Endothelial cell of umbilical vein (primary cell): ENCODE results near the gene TMC4. TPM values are rescaled to one million over a fixed set of nuclear protein-coding genes. Genes with fewer than 3 reads are reported as not detected.

Experiments used
- BruUV-seq: library from RNA; stranded (reverse); fragments of 400-500 nt; replicated peaks from 2 replicates; lab custom pipeline; 2021; lab: Mats Ljungman, UMichigan
- CTCF ChIA-PET: fragments of 300-600, 350-600 bp; sonication (Branson Sonifier 250); formaldehyde crosslinking; loops from one replicate; lab custom pipeline; 2021; ENCODE audit warnings: antibody characterized with exemption, inconsistent platforms; lab: Charles Lee
- POLR2A ChIA-PET: fragments of 300-600, 350-600 bp; sonication (Branson Sonifier 250); formaldehyde crosslinking; loops from one replicate; lab custom pipeline; 2021; ENCODE audit warnings: antibody characterized with exemption, inconsistent platforms; lab: Charles Lee
- DNase-seq: peaks from one replicate; pipeline ENCODE4 v3.0.0-alpha.2; 2011; ENCODE audit warnings: low read depth, low spot score
- FAIRE-seq: peaks from 2 replicates; lab custom pipeline; 2011; peaks lifted over from hg19 to GRCh38; lab: Jason Lieb, UNC
- H2AFZ ChIP-seq: 2 replicates; pipeline ENCODE4 v1.6.0; 2012; ENCODE audit warnings: low read depth, low read length, control low read depth, inconsistent platforms
- H3K27ac ChIP-seq: 2 replicates; pipeline ENCODE4 v1.5.1; 2011; ENCODE audit warnings: low read depth, mild to moderate bottlenecking, control low read depth, low read length, moderate library complexity; ENCODE audit not compliant: insufficient read depth
- H3K27me3 ChIP-seq, 2 experiments: 2 replicates each; pipeline versions ENCODE4 v1.6.0 to v1.6.1; 2011; ENCODE audit warnings: low read length in 2 of 2, mixed read lengths in 1 of 2; ENCODE audit not compliant: control insufficient read depth in 2 of 2, insufficient read depth in 2 of 2
- H3K36me3 ChIP-seq, 2 experiments: 2 replicates in 1 of 2; 3 replicates in 1 of 2; pipeline ENCODE4 v1.5.1; 2011; ENCODE audit warnings: low read length in 2 of 2, mild to moderate bottlenecking in 1 of 2, moderate library complexity in 1 of 2; ENCODE audit not compliant: control insufficient read depth in 2 of 2, insufficient read depth in 2 of 2; ENCODE audit errors: extremely low read depth in 1 of 2
- H3K4me1 ChIP-seq: 3 replicates; pipeline ENCODE4 v1.5.1; 2011; ENCODE audit warnings: mild to moderate bottlenecking, low read length; ENCODE audit not compliant: control insufficient read depth, insufficient read depth; ENCODE audit errors: extremely low read depth
- H3K4me2 ChIP-seq: 2 replicates; pipeline ENCODE4 v1.6.1; 2011; ENCODE audit warnings: low read length, control low read depth, mixed read lengths; ENCODE audit not compliant: insufficient read depth
- H3K4me3 ChIP-seq, 3 experiments: fragments of 200-600 bp in 1 of 3; sonication (generic), shearing (Covaris generic) in 1 of 3; replicated peaks in 1 of 3; 2 replicates each; pipeline ENCODE4 v1.5.1; 2011 to 2016; ENCODE audit warnings: control low read depth in 3 of 3, low read length in 3 of 3, mild to moderate bottlenecking in 2 of 3, inconsistent platforms in 1 of 3, low read depth in 1 of 3, moderate library complexity in 1 of 3; ENCODE audit not compliant: insufficient read depth in 1 of 3
- H3K79me2 ChIP-seq: 2 replicates; pipeline ENCODE4 v1.6.0; 2012; ENCODE audit warnings: low read length, inconsistent platforms; ENCODE audit not compliant: control insufficient read depth, insufficient read depth
- H3K9ac ChIP-seq: replicated peaks from 2 replicates; pipeline ENCODE3; 2011; ENCODE audit warnings: low read length, control low read depth; ENCODE audit not compliant: insufficient read depth; ENCODE audit errors: extremely low read depth
- H3K9me1 ChIP-seq: replicated peaks from 3 replicates; pipeline ENCODE4 v1.6.0; 2011; ENCODE audit warnings: mild to moderate bottlenecking, low read length; ENCODE audit not compliant: control insufficient read depth, insufficient read depth; ENCODE audit errors: extremely low read depth
- H3K9me3 ChIP-seq: replicated peaks from 2 replicates; pipeline ENCODE4 v1.5.1; 2012; ENCODE audit warnings: low read length, inconsistent platforms; ENCODE audit not compliant: control insufficient read depth, insufficient read depth
- H4K20me1 ChIP-seq: replicated peaks from 2 replicates; pipeline ENCODE3; 2011; ENCODE audit warnings: mild to moderate bottlenecking, low read length; ENCODE audit not compliant: control insufficient read depth, insufficient read depth; ENCODE audit errors: extremely low read depth
- CTCF ChIP-seq, 2 donors: IDR thresholded peaks; 1 replicate in 1 of 2; 2 replicates in 1 of 2; pipeline ENCODE4 v1.5.1; 2011; ENCODE audit warnings: low read length in 2 of 2, mild to moderate bottlenecking in 2 of 2, moderate library complexity in 2 of 2, control low read depth in 1 of 2, inconsistent platforms in 1 of 2, low read depth in 1 of 2; ENCODE audit not compliant: insufficient read depth in 1 of 2; ENCODE audit errors: extremely low read depth in 1 of 2
- MAX ChIP-seq: IDR thresholded peaks from 2 replicates; pipeline ENCODE4 v1.6.1; 2011; ENCODE audit not compliant: insufficient read depth, insufficient read length
- POLR2A ChIP-seq: IDR thresholded peaks from 2 replicates; pipeline ENCODE4 v1.6.1; 2012; ENCODE audit warnings: low read depth, mild to moderate bottlenecking, control low read depth, low read length
- POLR2AphosphoS5 ChIP-seq: IDR thresholded peaks from 2 replicates; pipeline ENCODE4 v1.6.1; 2012; ENCODE audit warnings: low read depth, mild to moderate bottlenecking, control low read depth, low read length, moderate library complexity; ENCODE audit not compliant: insufficient read depth
- dilution Hi-C: fragments of 300-500 bp; cut with MboI; formaldehyde crosslinking; loops from one replicate; pipeline ENCODE4 v1.15.0; 2019; ENCODE audit warnings: low sequenced_read_pairs; ENCODE audit not compliant: extremely low pct_ligation_motif_present
- intact Hi-C: fragments of 100-400 bp; cut with micrococcal nuclease; formaldehyde crosslinking; loops from one replicate; pipeline ENCODE4 v1.10.0; 2022
- polyA plus RNA-seq, 4 experiments: library from polyadenylated mRNA; depleted of rRNA in 3 of 4; stranded (reverse) in 3 of 4; unstranded in 1 of 4; fragments of >200 nt; gene quantifications; 2 replicates each; pipeline versions ENCODE4 v1.2.1 to v1.2.3, GENCODE V29; 2011 to 2012; ENCODE audit warnings: missing spikeins in 1 of 4
- total RNA-seq: library from RNA; stranded (reverse); gene quantifications from 2 replicates; pipeline ENCODE4 v1.2.3, GENCODE V29; 2021

The TMC4 gene
- total and polyA plus RNA-seq, 2 donors (not counting 3 experiments of a cell fraction or from before 2014, with no cell fraction given) = 0.71 to 1.7 TPM

- peak within 1 kb of the TSS; percentile 64 to 88 (median 78) for H3K4me3 ChIP-seq
- FAIRE-seq (peak; percentile 62), DNase-seq (no peak)
- TF ChIP-seq POLR2AphosphoS5 (peak; percentile 31), MAX (no peak)
- dilution Hi-C loops (no loop called here), intact Hi-C loops (loop anchor here (2.0 kb wide), 2 partner anchors 272 to 280 kb away; partner anchors contain the start of gene LENG9)
- TSS peak; percentile 9 for BruUV-seq
- H3K36me3 ChIP-seq = peaks cover 7 to 8% of the 10 kb centered on the region in 2 experiments
- peaks cover 37% of the 10 kb centered on the region for H3K79me2 ChIP-seq
- peak within 1 kb of the TSS; percentile 84 for H3K9ac ChIP-seq
- POLR2A ChIA-PET = interaction anchor here (0.6 to 5.2 kb wide), 6 partner anchors 10 to 54 kb away, joined by 3 to 91 read pairs (median 3); partner anchors contain the start of genes CNOT3 and RPS9
- peak within 1 kb of the TSS; percentile 90 for H3K4me2 ChIP-seq
- CTCF ChIA-PET = interaction anchor here (0.7 to 2.7 kb wide), 9 partner anchors 9 to 75 kb away, joined by 3 to 15 read pairs (median 4); partner anchors contain the start of genes LENG1 and RPS9
- peaks cover 16% of the 10 kb centered on the region for H3K4me1 ChIP-seq
- H2AFZ ChIP-seq = peak within 1 kb of the TSS; percentile 92
- no peaks in the 10 kb centered on the region for H3K27me3 ChIP-seq
- H4K20me1 ChIP-seq = no peaks in the 10 kb centered on the region
- no peaks in the 10 kb centered on the region for H3K9me1 ChIP-seq
- H3K9me3 ChIP-seq = no peaks in the 10 kb centered on the region
- peak within 1 kb of the TSS; percentile 86 for H3K27ac ChIP-seq
Observed at GRCh38 chr19:54191011-54191810, 18.3 kb upstream of the TMC4 start, which contains the start of gene TSEN34. Gene TSEN34, plus strand, starts transcription at chr19:54191308. Its CDS starts 57 bp downstream, at chr19:54191365.

- H3K27me3 ChIP-seq = no peaks in the 10 kb centered on the region
- peak overlapping the region; percentile 90 for H3K4me2 ChIP-seq
- H3K9ac ChIP-seq = peak overlapping the region; percentile 84
- dilution Hi-C loops = no loop called here
- H3K4me3 ChIP-seq = peak overlapping the region; percentile 64 to 88 (median 78)
- peaks cover 38% of the 10 kb centered on the region for H3K79me2 ChIP-seq
- no peaks in the 10 kb centered on the region for H3K9me3 ChIP-seq
- no peak for FAIRE-seq
- TF ChIP-seq CTCF (IDR thresholded peaks at IDR 0.05; ENCODE audit: extremely low read depth in 1 of 2, insufficient read depth in 1 of 2, low read depth in 1 of 2, low read length in 2 of 2) (no peak), POLR2A (peak; percentile 4)
- peak overlapping the region; percentile 86 for H3K27ac ChIP-seq
- peak; percentile 100 for DNase-seq
- peaks cover 7 to 8% of the 10 kb centered on the region in 2 experiments for H3K36me3 ChIP-seq
- no peaks in the 10 kb centered on the region for H3K9me1 ChIP-seq
- ChIA-PET POLR2A (interaction anchor here (0.6 to 5.2 kb wide), 5 partner anchors 11 to 53 kb away, joined by 3 to 91 read pairs (median 3); partner anchors contain the start of genes CNOT3 and RPS9), CTCF (interaction anchor here (0.7 to 2.7 kb wide), 8 partner anchors 10 to 75 kb away, joined by 3 to 15 read pairs (median 5); partner anchors contain the start of genes LENG1 and RPS9)
- H3K4me1 ChIP-seq = peaks cover 16% of the 10 kb centered on the region
- no TSS peak for BruUV-seq
- intact Hi-C loops = loop anchor here (1.0 to 2.0 kb wide), 7 partner anchors 10 to 323 kb away; partner anchors contain the start of genes CNOT3, LENG1, LENG9 and MYADM
- peak overlapping the region; percentile 92 for H2AFZ ChIP-seq
- no peaks in the 10 kb centered on the region for H4K20me1 ChIP-seq
Observed at GRCh38 chr19:54190503-54191010, 17.6 kb upstream of the TMC4 start.
